ENCODE data around the gene TFF2. TPM values are rescaled to one million over a fixed set of nuclear protein-coding genes. Genes with fewer than 3 reads are reported as not detected.

Gene TFF2
- total RNA-seq, 1 donor from 2014 or later: not detected

DNA sequence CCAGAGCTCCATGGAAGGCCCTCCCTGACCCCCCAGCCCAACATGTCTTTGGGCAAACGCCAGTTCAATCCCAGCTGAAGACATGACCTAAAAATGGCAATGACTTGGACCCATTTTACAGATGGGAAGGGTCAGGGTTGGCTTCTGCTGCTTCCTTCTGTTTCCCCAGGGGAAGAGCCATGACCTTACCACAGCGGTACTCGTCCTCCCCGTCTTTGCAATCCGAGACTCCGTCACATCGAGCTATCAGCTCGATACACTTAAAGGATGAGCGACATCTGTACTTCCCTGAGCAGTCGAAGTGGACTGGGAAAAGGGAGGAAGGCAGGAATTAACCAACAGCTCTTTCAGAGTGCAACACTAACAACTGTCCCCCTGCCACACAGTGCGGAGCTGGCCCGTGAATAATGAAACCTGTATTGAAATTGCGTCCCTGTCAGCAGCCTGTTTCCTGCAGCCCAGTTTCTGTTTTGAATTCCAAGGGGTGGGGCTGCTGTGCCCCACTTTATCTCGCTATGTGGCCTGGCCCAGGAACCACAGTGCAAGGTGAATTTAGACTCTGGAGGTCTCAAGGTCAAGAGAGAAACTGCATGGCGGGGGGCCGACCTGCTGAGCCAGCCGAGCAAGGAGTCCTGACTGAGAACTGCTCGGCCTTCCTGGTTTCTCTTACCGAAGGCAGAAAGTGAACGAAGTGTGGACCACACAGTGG is 38.1 kb upstream of the TFF2 start:
- no peak for DNase-seq (ENCODE audit: extremely low spot score in 2 of 2)
- Histone ChIP-seq H3K4me3 (no peak overlapping the region), H3K9me3 (no peaks in the 10 kb centered on the region), H3K27ac (no peak overlapping the region), H3K4me1 (no peaks in the 10 kb centered on the region), H3K27me3 (no peaks in the 10 kb centered on the region), H3K36me3 (no peaks in the 10 kb centered on the region)
- intact Hi-C loops (cut with DNase I): no loop called here
- no peak for TF ChIP-seq POLR2AphosphoS5 (IDR thresholded peaks at IDR 0.05; ENCODE audit: insufficient read depth in 1 of 2, low read depth in 1 of 2)
- no peak for TF ChIP-seq POLR2A (IDR thresholded peaks at IDR 0.05)
- TF ChIP-seq, protein P1, sequence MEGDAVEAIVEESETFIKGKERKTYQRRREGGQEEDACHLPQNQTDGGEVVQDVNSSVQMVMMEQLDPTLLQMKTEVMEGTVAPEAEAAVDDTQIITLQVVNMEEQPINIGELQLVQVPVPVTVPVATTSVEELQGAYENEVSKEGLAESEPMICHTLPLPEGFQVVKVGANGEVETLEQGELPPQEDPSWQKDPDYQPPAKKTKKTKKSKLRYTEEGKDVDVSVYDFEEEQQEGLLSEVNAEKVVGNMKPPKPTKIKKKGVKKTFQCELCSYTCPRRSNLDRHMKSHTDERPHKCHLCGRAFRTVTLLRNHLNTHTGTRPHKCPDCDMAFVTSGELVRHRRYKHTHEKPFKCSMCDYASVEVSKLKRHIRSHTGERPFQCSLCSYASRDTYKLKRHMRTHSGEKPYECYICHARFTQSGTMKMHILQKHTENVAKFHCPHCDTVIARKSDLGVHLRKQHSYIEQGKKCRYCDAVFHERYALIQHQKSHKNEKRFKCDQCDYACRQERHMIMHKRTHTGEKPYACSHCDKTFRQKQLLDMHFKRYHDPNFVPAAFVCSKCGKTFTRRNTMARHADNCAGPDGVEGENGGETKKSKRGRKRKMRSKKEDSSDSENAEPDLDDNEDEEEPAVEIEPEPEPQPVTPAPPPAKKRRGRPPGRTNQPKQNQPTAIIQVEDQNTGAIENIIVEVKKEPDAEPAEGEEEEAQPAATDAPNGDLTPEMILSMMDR (IDR thresholded peaks at IDR 0.05): no peak

DNA sequence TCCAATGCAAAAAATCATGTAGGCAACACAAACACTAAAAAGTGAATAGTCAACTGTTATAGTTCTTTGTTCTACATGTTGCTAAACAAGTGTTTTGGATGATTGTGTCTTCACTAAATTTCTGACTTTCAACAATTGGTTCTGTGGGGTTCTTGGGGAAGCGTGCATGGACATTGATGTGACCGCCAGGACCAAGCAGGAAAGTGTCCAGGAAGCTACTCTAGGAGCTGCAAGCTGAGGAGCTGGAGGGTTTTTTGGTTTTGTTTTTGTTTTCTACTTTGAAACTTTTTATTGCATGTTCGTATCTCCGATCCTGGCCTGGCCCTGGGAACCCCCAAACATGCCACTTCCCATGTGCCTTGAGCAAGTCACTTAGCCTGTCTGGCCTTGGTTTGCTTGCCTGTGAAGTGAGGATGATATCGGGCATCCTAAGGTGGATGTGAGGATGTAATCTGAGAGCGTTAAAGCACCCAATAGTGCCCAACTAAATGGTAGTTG is 37.1 kb upstream of the TFF2 start:
- TF ChIP-seq POLR2AphosphoS5 (IDR thresholded peaks at IDR 0.05; ENCODE audit: insufficient read depth in 1 of 2, low read depth in 1 of 2) (no peak), POLR2A (IDR thresholded peaks at IDR 0.05) (no peak)
- TF ChIP-seq, protein P1 (IDR thresholded peaks at IDR 0.05): no peak
- H3K27ac ChIP-seq: no peak overlapping the region
- H3K36me3 ChIP-seq: no peaks in the 10 kb centered on the region
- no peaks in the 10 kb centered on the region for H3K9me3 ChIP-seq
- DNase-seq (ENCODE audit: extremely low spot score in 2 of 2): no peak
- intact Hi-C loops (cut with DNase I): no loop called here
- H3K27me3 ChIP-seq: no peaks in the 10 kb centered on the region
- no peak overlapping the region for H3K4me3 ChIP-seq
- no peaks in the 10 kb centered on the region for H3K4me1 ChIP-seq

DNA sequence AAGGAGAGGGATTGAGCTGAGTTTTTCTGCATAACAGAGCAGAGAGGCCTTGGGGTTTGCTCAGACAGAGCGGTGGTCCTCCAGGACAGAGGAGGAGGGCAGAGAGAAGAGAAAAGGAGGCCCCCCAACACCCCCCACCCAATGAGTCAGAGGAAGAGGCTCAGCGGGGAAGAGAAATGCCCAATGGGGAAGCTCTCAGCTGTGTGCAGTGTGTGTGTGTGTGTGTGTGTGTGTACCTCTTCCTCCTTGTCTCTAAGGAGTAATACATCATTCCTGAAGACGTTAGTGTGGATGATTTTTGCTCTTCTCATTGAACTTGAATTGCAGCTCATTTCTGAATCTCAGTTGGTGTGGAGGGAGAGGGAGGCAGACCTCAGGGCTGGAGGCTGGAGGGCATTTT is 36.4 kb upstream of the TFF2 start:
- Histone ChIP-seq H3K9me3 (no peaks in the 10 kb centered on the region), H3K36me3 (no peaks in the 10 kb centered on the region), H3K27ac (no peak overlapping the region), H3K4me1 (no peaks in the 10 kb centered on the region), H3K4me3 (no peak overlapping the region), H3K27me3 (no peaks in the 10 kb centered on the region)
- intact Hi-C loops (cut with DNase I): no loop called here
- DNase-seq (ENCODE audit: extremely low spot score in 2 of 2): no peak
- TF ChIP-seq POLR2A (IDR thresholded peaks at IDR 0.05): no peak
- no peak for TF ChIP-seq POLR2AphosphoS5 (IDR thresholded peaks at IDR 0.05; ENCODE audit: insufficient read depth in 1 of 2, low read depth in 1 of 2)
- TF ChIP-seq, protein P1 (IDR thresholded peaks at IDR 0.05): no peak

DNA sequence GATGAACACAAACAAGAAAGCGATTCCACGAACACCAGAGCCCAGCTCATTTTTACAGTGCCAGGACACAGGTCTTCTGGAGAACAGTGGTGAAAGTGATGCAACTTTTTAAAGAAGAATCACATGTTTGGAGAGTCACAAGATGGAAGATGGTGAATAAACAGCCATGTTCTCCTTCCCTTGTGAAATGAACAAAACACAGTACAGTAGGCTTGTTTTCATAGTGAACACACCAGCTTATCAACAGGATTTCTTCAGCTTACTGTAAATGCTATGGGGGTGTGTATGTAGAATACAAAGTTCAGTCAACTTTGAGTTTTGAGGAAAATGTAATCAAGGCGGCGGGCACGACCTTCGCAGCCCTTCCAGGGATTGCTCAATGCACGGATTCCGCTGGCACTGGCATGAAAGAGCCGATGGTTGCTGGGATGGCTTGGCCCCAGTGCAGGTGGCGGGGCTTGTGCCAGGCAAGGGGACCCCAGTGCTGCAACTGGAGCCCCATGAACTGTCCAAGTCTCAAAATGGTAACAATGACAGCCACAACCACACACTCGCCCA is 35.3 kb upstream of the TFF2 start:
- no peaks in the 10 kb centered on the region for H3K36me3 ChIP-seq
- TF ChIP-seq, protein P1 (IDR thresholded peaks at IDR 0.05): no peak
- TF ChIP-seq POLR2AphosphoS5 (IDR thresholded peaks at IDR 0.05; ENCODE audit: insufficient read depth in 1 of 2, low read depth in 1 of 2): no peak
- TF ChIP-seq POLR2A (IDR thresholded peaks at IDR 0.05): no peak
- no peaks in the 10 kb centered on the region for H3K27me3 ChIP-seq
- H3K9me3 ChIP-seq: no peaks in the 10 kb centered on the region
- intact Hi-C loops (cut with DNase I): no loop called here
- no peaks in the 10 kb centered on the region for H3K4me1 ChIP-seq
- H3K27ac ChIP-seq: no peak overlapping the region
- DNase-seq (ENCODE audit: extremely low spot score in 2 of 2): no peak
- H3K4me3 ChIP-seq: no peak overlapping the region

DNA sequence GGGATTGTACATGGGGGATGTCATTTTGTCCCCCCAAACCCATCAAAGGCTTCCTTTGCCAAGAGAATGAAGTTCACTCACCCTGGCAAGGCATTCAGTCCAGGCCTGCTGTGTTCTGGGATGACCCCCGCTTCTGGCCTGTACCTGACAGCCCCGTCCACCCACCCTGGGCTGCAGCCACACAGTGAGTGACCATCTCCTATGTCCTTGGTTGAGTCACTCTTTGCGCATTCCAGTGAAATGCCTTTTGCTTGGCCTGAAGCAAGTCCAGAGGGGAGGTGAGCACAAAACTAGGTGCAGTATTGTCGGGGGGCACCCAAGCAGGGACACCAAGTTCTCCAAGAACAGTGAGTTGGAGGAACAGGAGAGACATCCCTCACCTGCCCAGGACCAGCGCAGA is 34.8 kb upstream of the TFF2 start:
- intact Hi-C loops (cut with DNase I): no loop called here
- no peaks in the 10 kb centered on the region for H3K4me1 ChIP-seq
- H3K9me3 ChIP-seq: no peaks in the 10 kb centered on the region
- H3K36me3 ChIP-seq: no peaks in the 10 kb centered on the region
- TF ChIP-seq, protein P1 (IDR thresholded peaks at IDR 0.05): no peak
- no peak for TF ChIP-seq POLR2AphosphoS5 (IDR thresholded peaks at IDR 0.05; ENCODE audit: insufficient read depth in 1 of 2, low read depth in 1 of 2)
- TF ChIP-seq POLR2A (IDR thresholded peaks at IDR 0.05): no peak
- H3K27ac ChIP-seq: no peak overlapping the region
- no peaks in the 10 kb centered on the region for H3K27me3 ChIP-seq
- DNase-seq (ENCODE audit: extremely low spot score in 2 of 2): no peak
- no peak overlapping the region for H3K4me3 ChIP-seq

All from vagina (tissue), 2 donors.